Measurements from ENCODE around the gene MINDY4.

- TF ChIP-seq CTCF (IDR thresholded peaks at IDR 0.05; ENCODE audit: insufficient read depth, low read length) (no peak), SPI1 (IDR thresholded peaks at IDR 0.05; ENCODE audit: borderline replicate concordance, low read depth) (no peak)
Observed at GRCh38 chr7:30941582-30942323, 170.5 kb downstream of the MINDY4 start.

All from HL-60 (cell line).